Astrocyte (in vitro differentiated cells and primary cell): ENCODE data around the gene FOXRED2. TPM values are rescaled to one million over a fixed set of nuclear protein-coding genes. Genes with fewer than 3 reads are reported as not detected.

Experiments
- DNase-seq: peaks from one replicate; pipeline ENCODE4 v3.0.0-alpha.2; 2010; ENCODE audit warnings: low read depth
- FAIRE-seq: peaks from 2 replicates; lab custom pipeline; 2011; peaks lifted over from hg19 to GRCh38; lab: Jason Lieb, UNC
- H2AFZ ChIP-seq: 2 replicates; pipeline ENCODE4 v1.6.0; 2012; ENCODE audit warnings: low read depth, low read length, inconsistent platforms
- H3K27ac ChIP-seq: 2 replicates; pipeline ENCODE4 v1.5.1; 2011; ENCODE audit warnings: low read depth, low read length, inconsistent platforms
- H3K27me3 ChIP-seq: 2 replicates; pipeline ENCODE4 v1.6.0; 2011; ENCODE audit warnings: low read length, inconsistent platforms; ENCODE audit not compliant: insufficient read depth
- H3K36me3 ChIP-seq: 2 replicates; pipeline ENCODE4 v1.5.1; 2011; ENCODE audit warnings: low read length, inconsistent platforms; ENCODE audit not compliant: insufficient read depth
- H3K4me1 ChIP-seq: 2 replicates; pipeline ENCODE4 v1.5.1; 2011; ENCODE audit warnings: low read length, inconsistent platforms; ENCODE audit not compliant: insufficient read depth
- H3K4me2 ChIP-seq: 2 replicates; pipeline ENCODE4 v1.6.0; 2012; ENCODE audit warnings: low read length, inconsistent platforms
- H3K4me3 ChIP-seq: 2 replicates; pipeline ENCODE4 v1.5.1; 2011; ENCODE audit warnings: low read depth, mild to moderate bottlenecking, low read length, inconsistent platforms; ENCODE audit not compliant: insufficient read depth
- H3K79me2 ChIP-seq: 2 replicates; pipeline ENCODE4 v1.6.0; 2012; ENCODE audit warnings: mild to moderate bottlenecking, low read length, inconsistent platforms; ENCODE audit not compliant: insufficient read depth
- H3K9ac ChIP-seq: 2 replicates; pipeline ENCODE4 v1.6.0; 2012; ENCODE audit warnings: mild to moderate bottlenecking, low read length, inconsistent platforms
- H3K9me3 ChIP-seq: 2 replicates; pipeline ENCODE4 v1.5.1; 2012; ENCODE audit warnings: low read depth, mild to moderate bottlenecking, low read length, inconsistent platforms; ENCODE audit not compliant: insufficient read depth
- H4K20me1 ChIP-seq: 2 replicates; pipeline ENCODE4 v1.6.0; 2012; ENCODE audit warnings: low read length, inconsistent platforms; ENCODE audit not compliant: insufficient read depth
- H3K27ac Mint-ChIP-seq: one replicate; pipeline ENCODE4 v1.8.0; 2021; ENCODE audit warnings: mild to moderate bottlenecking, mixed read lengths; ENCODE audit not compliant: unreplicated experiment
- H3K27me3 Mint-ChIP-seq: one replicate; pipeline ENCODE4 v1.8.0; 2021; ENCODE audit warnings: low read depth, mixed read lengths; ENCODE audit not compliant: unreplicated experiment
- H3K36me3 Mint-ChIP-seq: one replicate; pipeline ENCODE4 v1.8.0; 2021; ENCODE audit warnings: low read depth, mixed read lengths; ENCODE audit not compliant: unreplicated experiment
- H3K4me1 Mint-ChIP-seq: one replicate; pipeline ENCODE4 v1.8.0; 2021; ENCODE audit warnings: low read depth, mixed read lengths; ENCODE audit not compliant: unreplicated experiment
- H3K4me3 Mint-ChIP-seq: one replicate; pipeline ENCODE4 v1.8.0; 2021; ENCODE audit warnings: mild to moderate bottlenecking, moderate library complexity, mixed read lengths; ENCODE audit not compliant: unreplicated experiment
- H3K9me3 Mint-ChIP-seq: one replicate; pipeline ENCODE4 v1.8.0; 2021; ENCODE audit warnings: mild to moderate bottlenecking, mixed read lengths; ENCODE audit not compliant: unreplicated experiment
- EZH2 ChIP-seq: IDR thresholded peaks from 2 replicates; pipeline ENCODE4 v1.6.1; 2012; ENCODE audit warnings: mild to moderate bottlenecking, low read length, inconsistent platforms; ENCODE audit not compliant: insufficient read depth
- total RNA-seq: library from RNA; stranded (reverse); gene quantifications from 2 replicates; pipeline ENCODE4 v1.2.1, GENCODE V29; 2021
- TF ChIP-seq, protein P1 (sequence below): IDR thresholded peaks from 2 replicates; pipeline ENCODE4 v1.5.1; 2011; ENCODE audit warnings: low read depth, mild to moderate bottlenecking, inconsistent platforms, low read length, moderate library complexity; ENCODE audit not compliant: insufficient read depth

The FOXRED2 gene
- total RNA-seq, 1 donor from 2014 or later: 5.3 TPM

DNA sequence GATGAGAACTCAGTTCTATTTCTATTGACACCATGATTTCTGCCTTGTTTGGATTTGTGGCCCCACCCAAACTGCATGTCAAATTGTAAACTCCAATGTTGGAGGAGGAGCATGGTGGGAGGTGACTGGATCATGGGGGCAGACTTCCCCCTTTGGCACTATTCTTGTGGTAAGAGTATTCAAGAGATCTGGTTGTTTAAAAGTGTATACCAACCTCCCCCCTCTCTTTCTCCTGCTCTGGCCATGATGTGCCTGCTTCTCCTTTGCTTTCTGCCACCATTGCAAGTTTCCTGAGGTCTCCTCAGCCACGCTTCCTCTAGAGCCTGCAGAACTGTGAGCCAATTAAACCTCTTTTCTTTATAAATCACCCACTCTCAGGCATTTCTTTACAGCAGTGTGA is 7.9 kb upstream of the FOXRED2 start:
- no peak overlapping the region for H3K27ac Mint-ChIP-seq
- H3K4me1 ChIP-seq: no peaks in the 10 kb centered on the region
- no peaks in the 10 kb centered on the region for H3K9me3 ChIP-seq
- H3K36me3 Mint-ChIP-seq: peaks cover 52% of the 10 kb centered on the region
- H3K27ac ChIP-seq: no peak overlapping the region
- H3K4me1 Mint-ChIP-seq: no peaks in the 10 kb centered on the region
- no peak overlapping the region for H3K4me2 ChIP-seq
- H3K9ac ChIP-seq: no peak overlapping the region
- no peaks in the 10 kb centered on the region for H3K27me3 Mint-ChIP-seq
- no peaks in the 10 kb centered on the region for H3K9me3 Mint-ChIP-seq
- no peak overlapping the region for H3K4me3 ChIP-seq
- peaks cover 79% of the 10 kb centered on the region for H4K20me1 ChIP-seq
- peaks cover 86% of the 10 kb centered on the region for H3K36me3 ChIP-seq
- H3K4me3 Mint-ChIP-seq: no peak overlapping the region
- no peak for FAIRE-seq
- H3K79me2 ChIP-seq: peaks cover 6% of the 10 kb centered on the region
- no peak for DNase-seq
- TF ChIP-seq EZH2: no peak
- TF ChIP-seq, protein P1, sequence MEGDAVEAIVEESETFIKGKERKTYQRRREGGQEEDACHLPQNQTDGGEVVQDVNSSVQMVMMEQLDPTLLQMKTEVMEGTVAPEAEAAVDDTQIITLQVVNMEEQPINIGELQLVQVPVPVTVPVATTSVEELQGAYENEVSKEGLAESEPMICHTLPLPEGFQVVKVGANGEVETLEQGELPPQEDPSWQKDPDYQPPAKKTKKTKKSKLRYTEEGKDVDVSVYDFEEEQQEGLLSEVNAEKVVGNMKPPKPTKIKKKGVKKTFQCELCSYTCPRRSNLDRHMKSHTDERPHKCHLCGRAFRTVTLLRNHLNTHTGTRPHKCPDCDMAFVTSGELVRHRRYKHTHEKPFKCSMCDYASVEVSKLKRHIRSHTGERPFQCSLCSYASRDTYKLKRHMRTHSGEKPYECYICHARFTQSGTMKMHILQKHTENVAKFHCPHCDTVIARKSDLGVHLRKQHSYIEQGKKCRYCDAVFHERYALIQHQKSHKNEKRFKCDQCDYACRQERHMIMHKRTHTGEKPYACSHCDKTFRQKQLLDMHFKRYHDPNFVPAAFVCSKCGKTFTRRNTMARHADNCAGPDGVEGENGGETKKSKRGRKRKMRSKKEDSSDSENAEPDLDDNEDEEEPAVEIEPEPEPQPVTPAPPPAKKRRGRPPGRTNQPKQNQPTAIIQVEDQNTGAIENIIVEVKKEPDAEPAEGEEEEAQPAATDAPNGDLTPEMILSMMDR: no peak
- H3K27me3 ChIP-seq: no peaks in the 10 kb centered on the region
- no peak overlapping the region for H2AFZ ChIP-seq

DNA sequence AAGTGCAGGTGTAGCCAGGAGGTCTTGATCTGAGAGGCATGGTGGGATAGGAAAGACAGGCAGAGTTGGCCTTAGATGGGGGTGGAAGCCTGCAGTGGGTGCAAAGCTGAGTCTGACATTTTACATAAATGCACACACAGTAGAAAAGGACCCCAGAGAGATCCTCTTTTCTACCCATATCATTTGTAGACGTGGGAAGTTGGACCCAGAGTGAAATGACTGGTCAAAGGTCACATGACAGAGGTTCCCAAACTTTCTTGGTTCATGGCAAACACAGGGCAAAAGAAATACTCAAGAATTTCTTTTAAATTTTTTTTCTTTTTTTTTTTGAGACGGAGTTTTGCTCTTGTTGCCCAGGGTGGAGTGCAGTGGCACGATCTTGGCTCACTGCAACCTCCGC is 6.2 kb upstream of the FOXRED2 start:
- Mint-ChIP-seq H3K4me3 (no peak overlapping the region), H3K36me3 (peaks cover 42% of the 10 kb centered on the region), H3K9me3 (no peaks in the 10 kb centered on the region), H3K27me3 (no peaks in the 10 kb centered on the region), H3K4me1 (no peaks in the 10 kb centered on the region), H3K27ac (no peak overlapping the region)
- Histone ChIP-seq H3K27me3 (no peaks in the 10 kb centered on the region), H3K4me3 (no peak overlapping the region), H3K4me2 (no peak overlapping the region), H3K9me3 (no peaks in the 10 kb centered on the region), H3K27ac (no peak overlapping the region), H3K36me3 (peaks cover 70% of the 10 kb centered on the region), H2AFZ (no peak overlapping the region), H3K79me2 (peaks cover 6% of the 10 kb centered on the region), H4K20me1 (peaks cover 64% of the 10 kb centered on the region), H3K4me1 (no peaks in the 10 kb centered on the region), H3K9ac (no peak overlapping the region)
- FAIRE-seq (no peak), DNase-seq (no peak)
- TF ChIP-seq EZH2: no peak
- TF ChIP-seq, protein P1: no peak

DNA sequence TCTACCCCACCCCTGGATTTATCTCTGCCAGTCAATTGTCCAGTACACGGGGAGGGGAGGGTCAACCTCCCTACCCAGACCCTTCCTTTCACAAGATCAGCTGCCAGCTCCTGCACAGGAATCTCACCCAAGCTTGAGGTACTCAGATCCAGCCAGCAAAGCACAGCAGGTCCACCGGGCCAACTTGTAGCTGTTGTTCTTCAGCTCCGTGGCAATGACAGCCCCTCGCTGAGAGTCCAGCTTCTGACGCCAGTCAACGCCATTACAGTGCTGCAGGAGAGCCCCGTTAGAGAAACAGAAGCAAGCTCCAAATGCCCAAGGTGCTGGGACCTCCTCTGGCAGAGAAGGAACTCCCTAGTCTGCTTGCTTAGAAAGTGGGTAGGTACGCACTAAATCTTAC is 5.5 kb upstream of the FOXRED2 start:
- TF ChIP-seq, protein P1: no peak
- TF ChIP-seq EZH2: no peak
- FAIRE-seq (no peak), DNase-seq (no peak)
- Histone ChIP-seq H3K79me2 (peaks cover 3% of the 10 kb centered on the region), H4K20me1 (peaks cover 59% of the 10 kb centered on the region), H3K4me1 (peaks cover 2% of the 10 kb centered on the region), H2AFZ (no peak overlapping the region), H3K4me2 (no peak overlapping the region), H3K27me3 (no peaks in the 10 kb centered on the region), H3K36me3 (peaks cover 63% of the 10 kb centered on the region), H3K4me3 (no peak overlapping the region), H3K9me3 (no peaks in the 10 kb centered on the region), H3K9ac (no peak overlapping the region), H3K27ac (no peak overlapping the region)
- peaks cover 42% of the 10 kb centered on the region for H3K36me3 Mint-ChIP-seq
- H3K27ac Mint-ChIP-seq: no peak overlapping the region
- no peak overlapping the region for H3K4me3 Mint-ChIP-seq
- H3K27me3 Mint-ChIP-seq: no peaks in the 10 kb centered on the region
- H3K4me1 Mint-ChIP-seq: no peaks in the 10 kb centered on the region
- no peaks in the 10 kb centered on the region for H3K9me3 Mint-ChIP-seq
